Transverse colon (tissue), 4 donors: ENCODE measurements around the gene HS3ST1. TPM values are rescaled to one million over a fixed set of nuclear protein-coding genes. Genes with fewer than 3 reads are reported as not detected.

Experiments
- DNase-seq: peaks from one replicate; pipeline ENCODE4 v3.0.0-alpha.2; 2019
- H3K27ac ChIP-seq, 4 donors: fragments of 200-600 bp; sonication (generic); 2 replicates each; pipeline ENCODE4 v1.5.1; 2016 to 2018; ENCODE audit warnings: inconsistent platforms in 4 of 4
- H3K27me3 ChIP-seq: fragments of 200-600 bp; sonication (generic); 2 replicates; pipeline ENCODE4 v1.5.1; 2017; ENCODE audit warnings: inconsistent platforms
- H3K36me3 ChIP-seq, 4 donors: fragments of 200-600 bp; sonication (generic); 2 replicates each; pipeline ENCODE4 v1.5.1; 2017 to 2019; ENCODE audit warnings: inconsistent platforms in 4 of 4
- H3K4me1 ChIP-seq, 4 donors: fragments of 200-600 bp; sonication (generic); 2 replicates each; pipeline ENCODE4 v1.5.1; 2017 to 2020; ENCODE audit warnings: inconsistent platforms in 4 of 4
- H3K4me3 ChIP-seq, 4 donors: fragments of 200-600 bp; sonication (generic); 1 replicate in 1 of 4; 2 replicates in 3 of 4; pipeline versions ENCODE4 v1.5.1 to v1.6.1; 2017 to 2019; ENCODE audit warnings: inconsistent platforms in 4 of 4
- H3K9me3 ChIP-seq, 2 donors: fragments of 200-600 bp; sonication (generic); 2 replicates each; pipeline ENCODE4 v1.5.1; 2017 to 2019; ENCODE audit warnings: inconsistent platforms in 2 of 2
- CTCF ChIP-seq, 5 experiments: fragments of 200-600 bp in 3 of 5; fragments of 450-650 bp in 2 of 5; sonication (generic) in 3 of 5; IDR thresholded peaks; 1 replicate in 2 of 5; 2 replicates in 3 of 5; pipeline ENCODE4 v1.5.1; 2016 to 2017; ENCODE audit warnings: antibody characterized with exemption in 5 of 5, inconsistent platforms in 3 of 5, mild to moderate bottlenecking in 2 of 5, moderate library complexity in 1 of 5
- EP300 ChIP-seq: sonication (generic); formaldehyde crosslinking; IDR thresholded peaks from one replicate; pipeline ENCODE4 v1.6.1; 2017; ENCODE audit warnings: antibody characterized with exemption, low read depth
- POLR2A ChIP-seq: fragments of 450-650 bp; IDR thresholded peaks from one replicate; pipeline ENCODE4 v1.6.1; 2016; ENCODE audit warnings: antibody characterized with exemption, mild to moderate bottlenecking, moderate library complexity
- POLR2AphosphoS5 ChIP-seq, 3 donors: sonication (generic); formaldehyde crosslinking; IDR thresholded peaks; one replicate each; pipeline ENCODE4 v1.6.1; 2016; ENCODE audit warnings: antibody characterized with exemption in 3 of 3
- WGBS, 2 donors: methylation state at CpG; one replicate each; pipeline ENCODE4 v1.1.5; 2018; ENCODE audit warnings: low coverage in 1 of 2; 5-methylcytosine and 5-hydroxymethylcytosine counted together
- in situ Hi-C, 4 donors: fragments of 200-750 bp; cut with MboI; loops; one replicate each; pipeline versions ENCODE4 v1.15.0 to v1.15.1; 2017; ENCODE audit warnings: low sequenced_read_pairs in 3 of 4, low pct_ligation_motif_present in 1 of 4, low pct_unique_long_range_greater_than_20kb in 1 of 4
- intact Hi-C: fragments of 100-400 bp; cut with DNase I; formaldehyde crosslinking; loops from one replicate; pipeline ENCODE4 v1.15.1; 2023; ENCODE audit warnings: low total_unique reads
- total RNA-seq, 4 donors: library from RNA; depleted of rRNA; stranded (reverse); fragments of >200 nt; gene quantifications; one replicate each; pipeline ENCODE4 v1.1.0, GENCODE V29; 2016

Gene HS3ST1
- total RNA-seq, 4 donors from 2014 or later = 3.2 to 4.9 TPM; not detected in 2

- WGBS, 2 donors = 98% methylated on average over 3 of the region's 3 CpGs; no CpG with 5 or more reads in 1 of the 2 donors
- Histone ChIP-seq H3K4me3 (no peak overlapping the region), H3K27ac (no peak overlapping the region), H3K9me3 (no peaks in the 10 kb centered on the region), H3K4me1 (no peaks in the 10 kb centered on the region), H3K36me3 (no peaks in the 10 kb centered on the region), H3K27me3 (no peaks in the 10 kb centered on the region)
- TF ChIP-seq POLR2A = no peak
- no peak for TF ChIP-seq POLR2AphosphoS5 (IDR thresholded peaks at IDR 0.05)
- TF ChIP-seq EP300 = no peak
- no peak for TF ChIP-seq CTCF (IDR thresholded peaks at IDR 0.05)
- no peak for DNase-seq
- intact Hi-C loops = no loop called here
- in situ Hi-C loops = no loop called here
Measured at GRCh38 chr4:11438647-11439046, 10.0 kb upstream of the HS3ST1 start.

- no peak for TF ChIP-seq POLR2A
- TF ChIP-seq CTCF (IDR thresholded peaks at IDR 0.05) = no peak
- TF ChIP-seq EP300 = no peak
- Histone ChIP-seq H3K36me3 (no peaks in the 10 kb centered on the region), H3K27ac (no peak overlapping the region), H3K4me1 (peaks cover 0 to 4% (median under 1%) of the 10 kb centered on the region in 4 donors), H3K4me3 (no peak overlapping the region), H3K9me3 (no peaks in the 10 kb centered on the region), H3K27me3 (no peaks in the 10 kb centered on the region)
- intact Hi-C loops = no loop called here
- no peak for DNase-seq
- WGBS, 2 donors = 76 to 80% methylated on average over 2 to 5 of the region's 5 CpGs
- in situ Hi-C loops = no loop called here
Measured at GRCh38 chr4:11436673-11437072, 8.0 kb upstream of the HS3ST1 start.

GRCh38 chr4:11436084-11436483 lies 7.4 kb upstream of the HS3ST1 start:
- Histone ChIP-seq H3K27me3 (no peaks in the 10 kb centered on the region), H3K4me3 (no peak overlapping the region), H3K4me1 (peaks cover 0 to 4% (median 2%) of the 10 kb centered on the region in 4 donors), H3K36me3 (no peaks in the 10 kb centered on the region), H3K9me3 (no peaks in the 10 kb centered on the region), H3K27ac (no peak overlapping the region)
- in situ Hi-C loops (no loop called here), intact Hi-C loops (no loop called here)
- 64 to 76% methylated on average over 2 of the region's 2 CpGs for WGBS, 2 donors
- DNase-seq = no peak
- TF ChIP-seq POLR2AphosphoS5 (IDR thresholded peaks at IDR 0.05) (no peak), EP300 (no peak), POLR2A (no peak), CTCF (IDR thresholded peaks at IDR 0.05) (no peak)

- H3K27me3 ChIP-seq = no peaks in the 10 kb centered on the region
- H3K36me3 ChIP-seq = no peaks in the 10 kb centered on the region
- DNase-seq = no peak
- H3K4me3 ChIP-seq = no peak overlapping the region
- H3K9me3 ChIP-seq = no peaks in the 10 kb centered on the region
- WGBS, 2 donors = 88% methylated on average over 1 of the region's 1 CpG; no CpG with 5 or more reads in 1 of the 2 donors
- in situ Hi-C loops (no loop called here), intact Hi-C loops (no loop called here)
- H3K4me1 ChIP-seq = peaks cover 0 to 4% (median 2%) of the 10 kb centered on the region in 4 donors
- TF ChIP-seq POLR2AphosphoS5 (IDR thresholded peaks at IDR 0.05) (no peak), EP300 (no peak), CTCF (IDR thresholded peaks at IDR 0.05) (no peak), POLR2A (no peak)
- H3K27ac ChIP-seq = no peak overlapping the region
Measured at GRCh38 chr4:11435557-11435956, 6.9 kb upstream of the HS3ST1 start.
